HS-5 (cell line): ENCODE measurements around the gene CACNA1G.

ENCODE experiments used
- DNase-seq: peaks from one replicate; pipeline ENCODE4 v3.0.0-alpha.2; 2012; ENCODE audit warnings: low read depth

The CACNA1G gene

GRCh38 chr17:50672831-50673551, 112.5 kb downstream of the CACNA1G start:
- no peak for DNase-seq

- DNase-seq, result no peak
Observed at GRCh38 chr17:50675190-50675589, 114.7 kb downstream of the CACNA1G start.

GRCh38 chr17:50675627-50676026, 115.1 kb downstream of the CACNA1G start:
- DNase-seq, result no peak

- no peak for DNase-seq
Observed at GRCh38 chr17:50676065-50676975, 115.8 kb downstream of the CACNA1G start.
